GM12801 (cell line): ENCODE measurements around the gene SHCBP1.

Experiments
- TF ChIP-seq, protein P1 (sequence below): IDR thresholded peaks from one replicate; pipeline ENCODE4 v1.5.1; 2011; ENCODE audit warnings: control low read depth; ENCODE audit not compliant: insufficient read length; ENCODE audit errors: extremely low read depth

Gene SHCBP1

DNA sequence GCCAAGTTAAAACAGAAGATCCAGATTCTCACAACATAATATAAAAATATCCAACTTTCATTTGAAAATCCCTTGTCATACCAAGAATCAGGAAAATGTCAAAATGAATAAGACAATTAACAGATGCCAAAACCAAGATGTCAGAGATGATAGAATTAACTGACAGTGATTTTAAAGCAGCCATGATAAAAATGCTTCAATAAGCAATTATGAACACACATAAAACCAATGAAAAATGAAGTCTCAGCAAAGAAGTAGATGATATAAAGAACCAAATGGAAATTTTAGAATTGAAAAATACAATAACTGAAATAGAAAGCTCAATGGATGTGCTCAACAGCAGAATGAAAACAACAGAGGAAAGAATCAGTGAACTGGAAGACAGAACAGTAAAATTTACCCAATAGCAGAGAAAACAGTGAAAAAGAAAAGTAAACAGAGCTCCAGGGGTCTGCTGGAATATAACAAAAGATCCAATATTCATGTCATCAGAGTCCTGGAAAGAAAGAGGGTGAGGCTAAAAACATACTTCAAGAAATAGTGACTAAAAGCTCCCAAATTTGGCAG is 35.1 kb downstream of the SHCBP1 start:
- TF ChIP-seq, protein P1, sequence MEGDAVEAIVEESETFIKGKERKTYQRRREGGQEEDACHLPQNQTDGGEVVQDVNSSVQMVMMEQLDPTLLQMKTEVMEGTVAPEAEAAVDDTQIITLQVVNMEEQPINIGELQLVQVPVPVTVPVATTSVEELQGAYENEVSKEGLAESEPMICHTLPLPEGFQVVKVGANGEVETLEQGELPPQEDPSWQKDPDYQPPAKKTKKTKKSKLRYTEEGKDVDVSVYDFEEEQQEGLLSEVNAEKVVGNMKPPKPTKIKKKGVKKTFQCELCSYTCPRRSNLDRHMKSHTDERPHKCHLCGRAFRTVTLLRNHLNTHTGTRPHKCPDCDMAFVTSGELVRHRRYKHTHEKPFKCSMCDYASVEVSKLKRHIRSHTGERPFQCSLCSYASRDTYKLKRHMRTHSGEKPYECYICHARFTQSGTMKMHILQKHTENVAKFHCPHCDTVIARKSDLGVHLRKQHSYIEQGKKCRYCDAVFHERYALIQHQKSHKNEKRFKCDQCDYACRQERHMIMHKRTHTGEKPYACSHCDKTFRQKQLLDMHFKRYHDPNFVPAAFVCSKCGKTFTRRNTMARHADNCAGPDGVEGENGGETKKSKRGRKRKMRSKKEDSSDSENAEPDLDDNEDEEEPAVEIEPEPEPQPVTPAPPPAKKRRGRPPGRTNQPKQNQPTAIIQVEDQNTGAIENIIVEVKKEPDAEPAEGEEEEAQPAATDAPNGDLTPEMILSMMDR = no peak

DNA sequence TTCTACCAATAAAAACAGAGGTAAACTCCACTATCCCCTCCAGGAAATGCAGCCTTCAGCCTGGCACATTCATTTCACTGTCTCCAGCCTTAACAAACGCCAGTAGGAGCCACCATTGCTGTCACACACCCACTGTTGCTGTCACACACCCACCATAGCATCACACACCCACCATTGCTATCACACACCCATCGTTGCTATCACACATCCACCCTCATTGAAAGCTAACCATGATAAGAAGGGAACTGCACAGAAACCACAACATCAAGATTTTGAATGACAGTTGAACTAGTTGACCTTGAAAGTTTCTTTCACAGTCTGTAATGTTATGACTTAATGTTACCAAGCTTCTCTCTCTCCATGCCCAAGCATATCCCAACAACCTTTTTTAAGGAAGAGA is 38.1 kb downstream of the SHCBP1 start:
- TF ChIP-seq, protein P1 = no peak

DNA sequence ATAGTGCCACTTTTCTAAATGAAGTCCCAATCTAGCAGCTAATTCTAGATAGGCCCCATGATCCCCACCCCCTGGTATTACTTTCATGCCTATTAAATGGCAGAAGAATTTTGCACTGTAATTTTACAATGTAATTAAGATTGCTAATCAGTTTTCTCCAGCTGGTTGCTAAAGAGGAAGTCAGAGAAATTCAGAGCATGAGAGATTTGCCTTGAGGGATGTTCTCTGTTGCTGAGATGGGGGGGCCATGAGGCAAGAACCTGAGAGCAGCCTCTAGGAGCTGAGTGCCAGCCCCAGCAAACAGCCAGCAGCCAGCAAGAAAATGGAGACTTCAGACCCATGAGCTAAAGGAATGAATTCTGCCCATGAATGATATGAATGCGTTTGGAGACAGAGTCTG is 38.9 kb downstream of the SHCBP1 start:
- TF ChIP-seq, protein P1 = no peak

DNA sequence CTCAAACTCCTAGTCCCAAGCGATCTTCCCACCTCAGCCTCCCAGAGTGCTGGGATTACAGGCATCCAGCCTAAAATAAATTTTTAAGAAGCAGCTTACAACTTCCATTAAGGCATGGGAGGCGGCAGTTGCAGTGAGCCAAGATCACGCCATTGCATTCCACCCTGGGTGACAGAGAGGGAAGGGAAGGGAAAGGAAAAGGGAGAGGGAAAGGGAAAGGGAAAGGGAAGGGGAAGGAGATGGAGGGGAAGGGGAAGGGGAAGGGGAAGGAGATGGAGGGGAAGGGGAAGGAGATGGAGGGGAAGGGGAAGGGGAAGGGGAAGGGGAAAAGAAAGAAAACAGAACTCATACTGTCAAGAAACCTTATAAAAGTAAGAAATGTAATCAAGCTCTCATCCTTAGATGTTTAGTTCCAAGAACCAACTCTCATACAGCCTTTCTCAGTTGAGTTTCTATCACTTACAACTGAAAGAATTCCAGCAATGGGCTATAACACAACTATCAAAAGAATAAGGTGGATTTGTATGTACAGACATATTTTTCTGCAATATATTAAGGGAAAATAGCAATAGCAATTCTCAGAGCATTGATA is 43.1 kb downstream of the SHCBP1 start:
- TF ChIP-seq, protein P1 = no peak

DNA sequence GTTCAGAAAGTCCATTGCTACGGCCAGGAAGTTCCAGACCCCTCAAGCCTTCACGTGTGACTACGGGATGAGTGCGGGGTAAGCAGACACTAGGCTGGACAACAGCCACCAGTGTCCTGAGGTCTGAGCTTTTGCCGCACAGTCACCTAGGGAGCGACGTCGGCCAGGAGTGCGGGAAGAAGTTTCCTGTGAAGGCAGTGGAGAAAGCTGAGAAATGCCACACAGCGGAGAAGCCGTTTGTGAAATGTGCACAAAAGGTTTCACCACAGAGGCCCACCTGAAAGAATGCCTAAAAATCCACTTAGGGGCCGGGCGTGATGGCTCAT is 47.4 kb downstream of the SHCBP1 start:
- TF ChIP-seq, protein P1 = no peak

DNA sequence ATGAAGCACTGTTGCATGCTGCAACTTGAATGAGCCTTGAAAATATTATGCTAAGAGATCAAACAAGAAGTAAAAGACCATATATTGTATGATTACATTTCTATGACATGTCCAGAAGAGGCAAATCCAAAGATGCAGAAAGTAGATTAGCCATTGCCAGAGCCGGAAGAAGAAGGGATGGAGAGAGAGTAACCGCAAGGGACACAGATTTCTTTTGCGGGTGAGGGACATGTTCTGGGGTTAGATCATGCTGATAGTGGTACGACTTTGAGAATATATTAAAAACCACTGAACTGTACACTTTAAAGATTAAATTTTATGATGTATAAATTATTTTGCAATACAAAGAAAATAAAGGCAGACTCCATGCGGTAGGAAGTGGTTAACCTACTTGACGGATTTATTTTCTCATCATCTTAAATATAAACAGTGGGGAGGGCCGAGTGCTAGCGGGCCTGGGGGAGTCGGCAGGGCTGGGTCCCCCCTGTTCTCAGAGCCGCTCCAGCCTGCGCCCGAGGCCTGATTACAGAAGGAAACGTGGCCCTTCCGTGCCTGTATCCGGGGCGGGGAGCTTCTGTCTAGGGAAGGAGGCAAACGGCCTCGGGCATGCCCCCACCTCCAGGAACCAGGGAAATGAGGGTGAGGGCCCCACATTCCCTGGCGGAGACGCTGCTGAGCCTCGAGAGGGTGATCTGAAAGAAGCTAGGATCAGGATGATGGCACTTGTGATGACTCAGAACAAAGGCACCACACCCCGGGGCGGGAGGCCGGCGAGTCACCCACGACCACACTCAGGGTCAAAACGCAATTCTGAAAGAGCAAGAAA is 48.0 kb downstream of the SHCBP1 start:
- TF ChIP-seq, protein P1 = no peak

DNA sequence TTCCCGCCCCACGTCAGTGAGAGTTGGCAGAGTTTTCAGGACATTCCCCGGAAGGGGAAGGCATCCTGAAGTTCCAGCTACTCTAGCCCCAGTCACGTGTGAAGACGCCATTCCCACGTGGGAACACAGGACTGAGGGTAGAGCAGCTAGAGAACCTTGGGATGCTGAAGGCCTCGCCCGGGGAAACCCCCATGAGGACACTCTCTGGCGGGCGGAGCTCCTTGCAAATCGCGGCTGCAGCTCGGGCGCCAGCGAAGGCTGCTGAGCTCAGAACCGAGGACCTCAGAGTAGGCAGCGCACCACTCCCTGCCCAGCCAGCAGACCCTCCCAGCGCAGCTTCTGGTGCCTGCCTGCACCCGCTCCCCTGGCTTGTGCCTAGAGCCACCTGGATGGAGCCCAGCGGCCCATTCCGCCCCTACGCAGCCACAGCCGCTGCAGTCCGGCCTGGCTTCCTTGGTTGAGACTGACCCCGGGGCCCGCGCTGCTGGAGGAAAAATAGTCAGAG is 51.9 kb downstream of the SHCBP1 start:
- TF ChIP-seq, protein P1 = no peak
